SK-N-MC (cell line): ENCODE data around the gene PDLIM4.

ENCODE experiments used
- DNase-seq: peaks from one replicate; pipeline ENCODE4 v3.0.0-alpha.2; 2011; ENCODE audit warnings: low read depth, low spot score
- H3K27ac ChIP-seq: fragments of 200-600 bp; sonication (generic); 2 replicates; pipeline ENCODE4 v1.5.1; 2016; ENCODE audit warnings: mixed run types
- H3K36me3 ChIP-seq: fragments of 200-600 bp; sonication (generic); 2 replicates; pipeline ENCODE4 v1.6.1; 2017; ENCODE audit warnings: antibody characterized with exemption, low read length, mixed read lengths; ENCODE audit not compliant: insufficient read depth
- H3K4me3 ChIP-seq: fragments of 200-600 bp; sonication (generic); 2 replicates; pipeline ENCODE4 v1.5.1; 2016
- H3K9ac ChIP-seq: fragments of 200-600 bp; sonication (generic); 2 replicates; pipeline ENCODE4 v1.8.0; 2017; ENCODE audit warnings: mixed run types, mixed read lengths; ENCODE audit not compliant: insufficient read length
- H3K9me3 ChIP-seq: fragments of 200-600 bp; sonication (generic); 2 replicates; pipeline ENCODE4 v1.6.1; 2017; ENCODE audit warnings: low read depth, mild to moderate bottlenecking, antibody characterized with exemption, low read length, moderate library complexity, mixed read lengths
- EZH2 ChIP-seq: fragments of 200-600 bp; sonication (generic); IDR thresholded peaks from one replicate; pipeline ENCODE4 v1.6.1; 2017; ENCODE audit warnings: antibody characterized with exemption
- FOXP2 ChIP-seq: optimal IDR thresholded peaks from 2 replicates; pipeline ENCODE3; 2011; ENCODE audit warnings: mild to moderate bottlenecking, moderate library complexity; ENCODE audit not compliant: insufficient read depth; ENCODE audit errors: extremely low read length, control extremely low read depth
- POLR2AphosphoS5 ChIP-seq: IDR thresholded peaks from 2 replicates; pipeline ENCODE4 v1.6.1; 2012; ENCODE audit warnings: mild to moderate bottlenecking, low read depth, low read length, borderline replicate concordance

Gene PDLIM4

GRCh38 chr5:132261881-132262845, 4.7 kb downstream of the PDLIM4 start:
- Histone ChIP-seq H3K9ac (no peak overlapping the region), H3K9me3 (no peaks in the 10 kb centered on the region), H3K4me3 (no peak overlapping the region), H3K36me3 (no peaks in the 10 kb centered on the region), H3K27ac (no peak overlapping the region)
- no peak for TF ChIP-seq FOXP2
- TF ChIP-seq POLR2AphosphoS5 = no peak
- TF ChIP-seq EZH2 = no peak
- DNase-seq = no peak

GRCh38 chr5:132262882-132263547, 5.5 kb downstream of the PDLIM4 start:
- Histone ChIP-seq H3K9ac (no peak overlapping the region), H3K36me3 (no peaks in the 10 kb centered on the region), H3K9me3 (no peaks in the 10 kb centered on the region), H3K27ac (no peak overlapping the region), H3K4me3 (no peak overlapping the region)
- TF ChIP-seq FOXP2 (no peak), POLR2AphosphoS5 (no peak), EZH2 (no peak)
- DNase-seq = no peak

- Histone ChIP-seq H3K36me3 (no peaks in the 10 kb centered on the region), H3K4me3 (no peak overlapping the region), H3K9me3 (no peaks in the 10 kb centered on the region), H3K9ac (no peak overlapping the region), H3K27ac (no peak overlapping the region)
- no peak for DNase-seq
- TF ChIP-seq EZH2 = no peak
- TF ChIP-seq FOXP2 = no peak
- TF ChIP-seq POLR2AphosphoS5 = no peak
Measured at GRCh38 chr5:132263548-132264261, 6.2 kb downstream of the PDLIM4 start.

- Histone ChIP-seq H3K27ac (no peak overlapping the region), H3K4me3 (no peak overlapping the region)
Measured at GRCh38 chr5:132264546-132265335, 7.2 kb downstream of the PDLIM4 start.

GRCh38 chr5:132265336-132266030, 8.0 kb downstream of the PDLIM4 start:
- H3K4me3 ChIP-seq = no peak overlapping the region
- H3K36me3 ChIP-seq = no peaks in the 10 kb centered on the region
- no peak overlapping the region for H3K9ac ChIP-seq
- TF ChIP-seq POLR2AphosphoS5 = no peak
- no peak for TF ChIP-seq EZH2
- TF ChIP-seq FOXP2 = no peak
- no peaks in the 10 kb centered on the region for H3K9me3 ChIP-seq
- no peak for DNase-seq
- no peak overlapping the region for H3K27ac ChIP-seq

More at GRCh38 chr5:132264546-132265335, 7.2 kb downstream of the PDLIM4 start:
- DNase-seq = no peak
- TF ChIP-seq EZH2 (no peak), FOXP2 (no peak), POLR2AphosphoS5 (no peak)
- no peaks in the 10 kb centered on the region for H3K9me3 ChIP-seq
- no peak overlapping the region for H3K9ac ChIP-seq
- no peaks in the 10 kb centered on the region for H3K36me3 ChIP-seq

GRCh38 chr5:132266031-132266835, 8.7 kb downstream of the PDLIM4 start:
- H3K9ac ChIP-seq = no peak overlapping the region
- no peaks in the 10 kb centered on the region for H3K9me3 ChIP-seq
- H3K36me3 ChIP-seq = no peaks in the 10 kb centered on the region
- no peak overlapping the region for H3K4me3 ChIP-seq
- H3K27ac ChIP-seq = no peak overlapping the region
- no peak for DNase-seq
- TF ChIP-seq FOXP2 (no peak), POLR2AphosphoS5 (no peak), EZH2 (no peak)

GRCh38 chr5:132266836-132267160, 9.3 kb downstream of the PDLIM4 start:
- Histone ChIP-seq H3K27ac (no peak overlapping the region), H3K36me3 (no peaks in the 10 kb centered on the region), H3K9me3 (no peaks in the 10 kb centered on the region), H3K9ac (no peak overlapping the region), H3K4me3 (no peak overlapping the region)
- TF ChIP-seq POLR2AphosphoS5 (no peak), FOXP2 (no peak), EZH2 (no peak)
- no peak for DNase-seq
